OCI-M2 (cell line): ENCODE measurements around the gene NRG2.

Experiments used
- DNase-seq: peaks from one replicate; lab custom pipeline; 2025; ENCODE audit not compliant: unreplicated experiment; lab: John Stamatoyannopoulos, UW

NRG2 gene

GRCh38 chr5:139884734-139885133 lies 158.4 kb downstream of the NRG2 start:
- DNase-seq: no peak

- no peak for DNase-seq
Observed at GRCh38 chr5:139884144-139884543, 159.0 kb downstream of the NRG2 start.

GRCh38 chr5:139882961-139883539 lies 160.0 kb downstream of the NRG2 start:
- no peak for DNase-seq

- DNase-seq: no peak
Observed at GRCh38 chr5:139882316-139882715, 160.8 kb downstream of the NRG2 start.

GRCh38 chr5:139881143-139881733 lies 161.9 kb downstream of the NRG2 start:
- DNase-seq: no peak

GRCh38 chr5:139880416-139881142 lies 162.5 kb downstream of the NRG2 start:
- no peak for DNase-seq

- DNase-seq: no peak
Observed at GRCh38 chr5:139878093-139878492, 165.0 kb downstream of the NRG2 start.

GRCh38 chr5:139877129-139877597 lies 165.9 kb downstream of the NRG2 start:
- no peak for DNase-seq

GRCh38 chr5:139875957-139876356 lies 167.1 kb downstream of the NRG2 start:
- DNase-seq: no peak

- DNase-seq: no peak
Observed at GRCh38 chr5:139872851-139873794, 170.0 kb downstream of the NRG2 start.

GRCh38 chr5:139872052-139872766 lies 170.9 kb downstream of the NRG2 start:
- DNase-seq: no peak

- DNase-seq: no peak
Observed at GRCh38 chr5:139871614-139872013, 171.5 kb downstream of the NRG2 start.

GRCh38 chr5:139870677-139871076 lies 172.4 kb downstream of the NRG2 start:
- DNase-seq: no peak

- DNase-seq: no peak
Observed at GRCh38 chr5:139869042-139869790, 173.9 kb downstream of the NRG2 start.

GRCh38 chr5:139867581-139867980 lies 175.5 kb downstream of the NRG2 start:
- no peak for DNase-seq

- DNase-seq: no peak
Observed at GRCh38 chr5:139867109-139867508, 176.0 kb downstream of the NRG2 start.

GRCh38 chr5:139864716-139865483 lies 178.2 kb downstream of the NRG2 start:
- DNase-seq: no peak

- no peak for DNase-seq
Observed at GRCh38 chr5:139863855-139864558, 179.1 kb downstream of the NRG2 start.

GRCh38 chr5:139863361-139863760 lies 179.7 kb downstream of the NRG2 start:
- DNase-seq: no peak
